GM13977 (cell line): Measurements from ENCODE around the gene ANKS1A.

Source experiments
- DNase-seq: peaks from one replicate; pipeline ENCODE4 v3.0.0; 2012; ENCODE audit warnings: low spot score
- in situ Hi-C: fragments of 300-500 bp; cut with MboI; formaldehyde crosslinking; loops from one replicate; pipeline ENCODE4 v1.12.0; 2022; ENCODE audit warnings: low sequenced_read_pairs, low pct_unique_long_range_greater_than_20kb, mixed read lengths, inconsistent platforms; ENCODE audit not compliant: unreplicated experiment
- TF ChIP-seq, protein P1 (sequence below): IDR thresholded peaks from 2 replicates; pipeline ENCODE4 v1.5.1; 2012; ENCODE audit warnings: mild to moderate bottlenecking, control low read depth; ENCODE audit not compliant: insufficient read depth; ENCODE audit errors: extremely low read depth, missing control alignments

The ANKS1A gene

DNA sequence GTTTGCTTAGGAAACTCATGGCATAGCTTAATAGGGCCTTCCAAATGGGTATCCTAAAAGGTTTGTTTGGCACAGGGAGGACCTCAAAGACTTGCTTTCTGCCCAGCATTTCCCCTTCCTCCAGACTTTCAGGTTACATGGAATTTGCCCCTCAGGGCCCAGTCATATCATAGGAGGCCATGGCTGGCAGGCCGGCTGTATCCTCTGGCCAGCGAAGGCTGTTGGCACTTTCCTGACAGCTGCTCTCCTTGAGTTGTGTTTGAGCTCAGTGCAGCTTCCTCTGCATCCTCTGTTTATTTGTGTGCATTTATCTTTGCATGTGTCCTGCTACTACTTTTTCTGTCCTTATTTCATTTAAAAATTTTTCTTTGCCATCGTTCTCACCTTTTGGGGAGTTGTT lies 90.9 kb downstream of the ANKS1A start:
- in situ Hi-C loops = loop anchor here (10.0 to 25.0 kb wide), 2 partner anchors 155 to 232 kb away; partner anchors contain the start of gene SCUBE3
- DNase-seq = no peak
- TF ChIP-seq, protein P1, sequence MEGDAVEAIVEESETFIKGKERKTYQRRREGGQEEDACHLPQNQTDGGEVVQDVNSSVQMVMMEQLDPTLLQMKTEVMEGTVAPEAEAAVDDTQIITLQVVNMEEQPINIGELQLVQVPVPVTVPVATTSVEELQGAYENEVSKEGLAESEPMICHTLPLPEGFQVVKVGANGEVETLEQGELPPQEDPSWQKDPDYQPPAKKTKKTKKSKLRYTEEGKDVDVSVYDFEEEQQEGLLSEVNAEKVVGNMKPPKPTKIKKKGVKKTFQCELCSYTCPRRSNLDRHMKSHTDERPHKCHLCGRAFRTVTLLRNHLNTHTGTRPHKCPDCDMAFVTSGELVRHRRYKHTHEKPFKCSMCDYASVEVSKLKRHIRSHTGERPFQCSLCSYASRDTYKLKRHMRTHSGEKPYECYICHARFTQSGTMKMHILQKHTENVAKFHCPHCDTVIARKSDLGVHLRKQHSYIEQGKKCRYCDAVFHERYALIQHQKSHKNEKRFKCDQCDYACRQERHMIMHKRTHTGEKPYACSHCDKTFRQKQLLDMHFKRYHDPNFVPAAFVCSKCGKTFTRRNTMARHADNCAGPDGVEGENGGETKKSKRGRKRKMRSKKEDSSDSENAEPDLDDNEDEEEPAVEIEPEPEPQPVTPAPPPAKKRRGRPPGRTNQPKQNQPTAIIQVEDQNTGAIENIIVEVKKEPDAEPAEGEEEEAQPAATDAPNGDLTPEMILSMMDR = no peak

DNA sequence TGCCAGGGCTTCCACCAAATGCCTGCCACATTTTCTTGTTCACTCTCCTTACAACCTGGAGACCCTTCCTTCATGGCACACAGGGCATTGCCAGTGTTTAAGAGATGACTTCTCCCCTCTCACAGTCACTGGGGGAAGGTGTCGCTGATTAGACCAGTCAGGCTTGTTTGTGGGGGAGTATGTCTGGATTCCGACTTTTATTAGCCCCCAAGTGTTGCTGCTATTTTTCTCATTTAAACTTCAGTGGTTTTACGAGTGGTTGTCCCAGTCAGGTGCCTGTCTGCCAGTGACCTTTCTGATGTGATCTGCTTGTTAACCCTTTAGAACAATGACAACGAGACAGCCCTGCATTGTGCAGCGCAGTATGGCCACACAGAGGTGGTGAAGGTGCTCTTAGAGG lies 92.3 kb downstream of the ANKS1A start:
- TF ChIP-seq, protein P1 = no peak
- in situ Hi-C loops = loop anchor here (10.0 to 25.0 kb wide), 2 partner anchors 153 to 231 kb away; partner anchors contain the start of gene SCUBE3
- no peak for DNase-seq

DNA sequence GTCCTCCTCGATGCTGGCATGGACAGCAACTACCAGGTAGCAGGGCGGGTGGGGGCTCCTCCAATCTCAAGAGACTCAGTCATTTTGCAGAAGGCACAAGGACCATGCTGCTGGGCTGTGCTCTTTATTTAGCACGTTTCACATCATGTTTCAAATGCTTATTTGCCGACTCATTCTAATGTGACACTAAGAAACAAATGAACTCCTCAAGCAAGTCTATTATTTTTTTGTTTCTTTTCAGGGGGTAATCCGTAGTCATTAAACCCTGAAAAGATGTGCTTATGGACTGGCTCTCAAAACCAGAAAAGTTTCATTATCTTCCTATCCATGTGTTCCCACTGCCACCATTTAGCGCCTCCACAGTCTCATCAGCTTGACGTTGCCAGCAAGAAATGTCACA lies 92.9 kb downstream of the ANKS1A start:
- TF ChIP-seq, protein P1 = no peak
- in situ Hi-C loops = loop anchor here (10.0 to 25.0 kb wide), 2 partner anchors 153 to 230 kb away; partner anchors contain the start of gene SCUBE3
- no peak for DNase-seq

DNA sequence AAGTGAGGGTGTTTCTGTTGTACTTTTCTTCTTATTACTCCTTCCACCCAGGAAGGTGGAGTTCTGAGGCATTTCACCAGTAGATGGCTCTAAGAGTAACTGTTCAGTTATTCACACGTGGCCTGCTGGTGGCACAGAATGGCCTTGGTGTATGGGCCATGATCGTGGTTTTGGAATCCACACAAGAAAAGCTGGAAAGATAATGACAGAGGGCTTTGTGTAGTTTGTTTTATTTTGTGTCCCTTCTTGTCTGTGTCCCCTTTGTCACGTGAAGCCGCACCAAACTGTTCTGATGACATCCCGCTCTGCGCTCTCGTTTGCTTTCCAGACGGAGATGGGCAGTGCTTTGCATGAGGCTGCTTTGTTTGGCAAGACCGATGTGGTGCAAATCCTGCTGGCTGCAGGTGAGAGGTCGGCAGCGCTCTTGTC lies 93.4 kb downstream of the ANKS1A start:
- TF ChIP-seq, protein P1 = peak; percentile 26
- in situ Hi-C loops = loop anchor here (10.0 to 25.0 kb wide), 2 partner anchors 152 to 230 kb away; partner anchors contain the start of gene SCUBE3
- DNase-seq = no peak

DNA sequence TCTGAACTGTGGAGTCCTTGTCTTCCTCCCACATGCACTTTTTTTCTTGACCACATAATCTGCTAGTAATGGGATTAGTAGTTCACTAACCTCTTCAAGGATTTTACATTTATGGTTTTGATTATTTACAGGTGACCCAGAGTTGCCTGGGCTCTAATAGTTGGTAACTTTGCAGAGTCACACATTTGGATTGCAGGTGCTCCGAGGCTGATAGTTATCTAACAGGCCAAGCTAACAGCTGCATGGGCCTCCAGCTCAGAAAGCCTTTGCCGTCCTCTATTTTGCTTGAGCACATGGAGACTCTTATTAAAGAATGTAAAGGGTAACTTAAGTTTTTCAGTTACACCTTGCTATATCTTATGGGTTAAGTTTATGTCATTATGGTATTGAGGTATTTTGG lies 95.4 kb downstream of the ANKS1A start:
- in situ Hi-C loops = loop anchor here (10.0 to 25.0 kb wide), 2 partner anchors 150 to 228 kb away; partner anchors contain the start of gene SCUBE3
- TF ChIP-seq, protein P1 = no peak
- no peak for DNase-seq

DNA sequence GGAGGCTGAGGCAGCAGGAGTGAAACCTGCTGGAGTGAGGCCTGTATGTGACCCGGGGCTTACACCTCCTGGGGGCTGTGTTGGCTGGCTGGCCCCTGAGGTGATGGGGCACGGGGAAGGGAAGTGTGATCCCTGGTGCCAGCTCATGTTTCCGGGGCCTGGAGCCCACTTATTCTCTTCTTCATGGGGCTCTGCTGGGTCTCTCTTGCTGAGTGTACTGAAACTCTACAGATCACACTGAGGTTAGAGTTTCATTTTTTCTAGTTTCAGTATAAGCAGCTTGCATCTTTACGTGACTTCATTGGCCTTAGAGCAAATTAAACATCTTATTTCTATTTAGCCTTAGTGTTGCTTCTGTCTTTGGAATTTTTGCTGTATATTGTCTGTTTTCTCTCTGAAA lies 96.2 kb downstream of the ANKS1A start:
- in situ Hi-C loops = loop anchor here (10.0 to 25.0 kb wide), 2 partner anchors 150 to 227 kb away; partner anchors contain the start of gene SCUBE3
- DNase-seq = peak; percentile 46

More for the DNA sequence above, 96.2 kb downstream of the ANKS1A start:
- TF ChIP-seq, protein P1 = no peak
